RWPE2 (cell line): ENCODE data around the gene ARAP1.

Source experiments
- ATAC-seq: fragments of 200-7000 bp; cut with Tn5 transposase; 3 replicates; pipeline ENCODE4 v1.9.1; 2021; ENCODE audit warnings: low read depth
- DNase-seq: peaks from one replicate; pipeline ENCODE4 v3.0.0-alpha.2; 2020; ENCODE audit warnings: low spot score
- H3K27ac ChIP-seq: fragments of 450-650 bp; 2 replicates; pipeline ENCODE4 v1.5.1; 2017; ENCODE audit warnings: mild to moderate bottlenecking; ENCODE audit not compliant: poor library complexity, severe bottlenecking
- H3K27me3 ChIP-seq: fragments of 250-450 bp; sonication (Bioruptor Pico); 2 replicates; pipeline ENCODE4 v1.5.1; 2021; ENCODE audit warnings: mild to moderate bottlenecking, moderate library complexity; ENCODE audit not compliant: insufficient read depth, poor library complexity, severe bottlenecking
- H3K36me3 ChIP-seq: fragments of 250-450 bp; sonication (Bioruptor Pico); 2 replicates; pipeline ENCODE4 v1.5.1; 2020; ENCODE audit warnings: low read depth, mild to moderate bottlenecking, moderate library complexity
- H3K4me1 ChIP-seq: fragments of 250-450 bp; sonication (Bioruptor Pico); 2 replicates; pipeline ENCODE4 v1.5.1; 2021; ENCODE audit warnings: mild to moderate bottlenecking, moderate library complexity; ENCODE audit not compliant: insufficient read depth, poor library complexity, severe bottlenecking
- H3K4me3 ChIP-seq: fragments of 250-450 bp; sonication (Bioruptor Pico); 2 replicates; pipeline ENCODE4 v1.5.1; 2021; ENCODE audit warnings: mild to moderate bottlenecking, moderate library complexity; ENCODE audit not compliant: severe bottlenecking
- H3K9me3 ChIP-seq: fragments of 250-450 bp; sonication (Bioruptor Pico); 2 replicates; pipeline ENCODE4 v1.5.1; 2021; ENCODE audit warnings: mild to moderate bottlenecking, moderate library complexity; ENCODE audit not compliant: severe bottlenecking
- TF ChIP-seq, protein P1 (sequence below): fragments of 450-650 bp; IDR thresholded peaks from one replicate; pipeline ENCODE4 v1.5.1; 2017; ENCODE audit warnings: mild to moderate bottlenecking, moderate library complexity; ENCODE audit not compliant: poor library complexity, severe bottlenecking

The ARAP1 gene

GRCh38 chr11:72712841-72713240, 39.4 kb downstream of the ARAP1 start:
- Histone ChIP-seq H3K27me3 (no peaks in the 10 kb centered on the region), H3K27ac (no peak overlapping the region), H3K4me3 (no peak overlapping the region), H3K4me1 (no peaks in the 10 kb centered on the region), H3K36me3 (peaks cover 38% of the 10 kb centered on the region), H3K9me3 (no peaks in the 10 kb centered on the region)
- TF ChIP-seq, protein P1, sequence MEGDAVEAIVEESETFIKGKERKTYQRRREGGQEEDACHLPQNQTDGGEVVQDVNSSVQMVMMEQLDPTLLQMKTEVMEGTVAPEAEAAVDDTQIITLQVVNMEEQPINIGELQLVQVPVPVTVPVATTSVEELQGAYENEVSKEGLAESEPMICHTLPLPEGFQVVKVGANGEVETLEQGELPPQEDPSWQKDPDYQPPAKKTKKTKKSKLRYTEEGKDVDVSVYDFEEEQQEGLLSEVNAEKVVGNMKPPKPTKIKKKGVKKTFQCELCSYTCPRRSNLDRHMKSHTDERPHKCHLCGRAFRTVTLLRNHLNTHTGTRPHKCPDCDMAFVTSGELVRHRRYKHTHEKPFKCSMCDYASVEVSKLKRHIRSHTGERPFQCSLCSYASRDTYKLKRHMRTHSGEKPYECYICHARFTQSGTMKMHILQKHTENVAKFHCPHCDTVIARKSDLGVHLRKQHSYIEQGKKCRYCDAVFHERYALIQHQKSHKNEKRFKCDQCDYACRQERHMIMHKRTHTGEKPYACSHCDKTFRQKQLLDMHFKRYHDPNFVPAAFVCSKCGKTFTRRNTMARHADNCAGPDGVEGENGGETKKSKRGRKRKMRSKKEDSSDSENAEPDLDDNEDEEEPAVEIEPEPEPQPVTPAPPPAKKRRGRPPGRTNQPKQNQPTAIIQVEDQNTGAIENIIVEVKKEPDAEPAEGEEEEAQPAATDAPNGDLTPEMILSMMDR = no peak
- DNase-seq (no peak), ATAC-seq (no peak)

DNA sequence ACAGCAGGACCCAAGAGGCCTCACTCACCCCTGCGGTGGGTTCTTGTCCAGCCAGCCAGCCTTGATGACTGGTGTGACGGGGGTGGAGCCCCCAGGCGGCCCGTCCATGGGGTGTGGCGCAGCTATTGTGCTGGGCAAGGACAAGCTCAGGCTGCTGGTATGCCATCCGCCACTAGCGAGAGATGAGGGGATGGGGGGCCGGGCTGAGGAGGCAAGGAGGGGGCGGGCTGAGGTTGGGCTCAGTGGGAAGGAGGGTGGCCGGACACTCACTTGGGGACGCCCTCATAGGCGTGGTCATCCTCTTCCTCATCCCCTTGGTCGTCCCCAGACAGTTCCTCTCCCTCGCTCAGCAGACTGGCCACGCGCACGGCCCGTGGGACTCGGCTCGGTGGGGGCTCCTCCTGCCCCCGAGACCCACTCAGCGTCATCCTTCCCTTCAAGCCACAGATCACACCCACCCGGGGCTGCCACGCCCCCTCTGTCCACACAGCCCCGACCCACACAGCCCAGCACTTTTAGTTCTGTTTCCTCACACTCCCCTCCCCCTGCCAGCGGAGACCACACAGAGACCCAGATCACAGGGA, 39.9 kb downstream of the ARAP1 start:
- no peak overlapping the region for H3K27ac ChIP-seq
- H3K4me1 ChIP-seq = no peaks in the 10 kb centered on the region
- no peaks in the 10 kb centered on the region for H3K27me3 ChIP-seq
- H3K36me3 ChIP-seq = peaks cover 39% of the 10 kb centered on the region
- ATAC-seq = no peak
- H3K4me3 ChIP-seq = no peak overlapping the region
- peak; percentile 58 for DNase-seq
- H3K9me3 ChIP-seq = no peaks in the 10 kb centered on the region
- TF ChIP-seq, protein P1 = no peak

GRCh38 chr11:72711141-72711540, 41.1 kb downstream of the ARAP1 start:
- Histone ChIP-seq H3K4me3 (no peak overlapping the region), H3K27ac (no peak overlapping the region), H3K36me3 (peaks cover 48% of the 10 kb centered on the region), H3K4me1 (no peaks in the 10 kb centered on the region), H3K9me3 (no peaks in the 10 kb centered on the region), H3K27me3 (no peaks in the 10 kb centered on the region)
- ATAC-seq (no peak), DNase-seq (no peak)
- TF ChIP-seq, protein P1 = no peak

DNA sequence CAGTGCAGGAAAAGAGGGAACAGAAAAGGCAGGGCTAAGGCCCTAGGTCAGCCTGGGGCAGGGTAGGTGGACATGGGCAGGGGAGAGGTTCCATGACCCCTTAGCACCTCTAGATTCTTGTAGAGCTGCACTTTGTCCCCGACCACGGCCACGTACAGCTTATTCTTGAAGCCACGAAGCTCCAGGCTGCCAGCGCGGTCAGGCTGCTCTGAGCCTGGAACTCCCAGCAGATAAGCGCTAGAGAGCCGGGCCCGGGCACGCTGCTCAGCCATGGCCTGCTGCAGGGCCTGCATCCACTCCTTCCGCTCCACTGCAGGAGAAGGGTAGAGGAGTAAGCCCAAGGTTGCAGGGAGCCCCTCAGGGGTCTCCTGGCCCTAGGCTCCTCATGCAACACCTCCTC, 41.9 kb downstream of the ARAP1 start:
- no peak overlapping the region for H3K4me3 ChIP-seq
- H3K9me3 ChIP-seq = no peaks in the 10 kb centered on the region
- H3K36me3 ChIP-seq = peaks cover 50% of the 10 kb centered on the region
- ATAC-seq (no peak), DNase-seq (no peak)
- TF ChIP-seq, protein P1 = no peak
- H3K4me1 ChIP-seq = no peaks in the 10 kb centered on the region
- no peaks in the 10 kb centered on the region for H3K27me3 ChIP-seq
- H3K27ac ChIP-seq = no peak overlapping the region

GRCh38 chr11:72709478-72710238, 42.5 kb downstream of the ARAP1 start:
- Histone ChIP-seq H3K36me3 (peaks cover 54% of the 10 kb centered on the region), H3K27ac (no peak overlapping the region), H3K27me3 (no peaks in the 10 kb centered on the region)

More at GRCh38 chr11:72709478-72710238, 42.5 kb downstream of the ARAP1 start:
- ATAC-seq = no peak
- H3K4me3 ChIP-seq = no peak overlapping the region
- TF ChIP-seq, protein P1 = no peak
- no peaks in the 10 kb centered on the region for H3K9me3 ChIP-seq
- DNase-seq = no peak
- H3K4me1 ChIP-seq = no peaks in the 10 kb centered on the region
